Bronchial epithelial cell (primary cell): Measurements from ENCODE around the gene CIT. TPM values are rescaled to one million over a fixed set of nuclear protein-coding genes. Genes with fewer than 3 reads are reported as not detected.
A peak's percentile ranks its signal among the peaks of the same experiment; 100 is the strongest.

Experiments used
- DNase-seq: peaks from one replicate; pipeline ENCODE4 v3.0.0-alpha.2; 2010; ENCODE audit warnings: low read depth
- FAIRE-seq: peaks from 2 replicates; lab custom pipeline; 2011; peaks lifted over from hg19 to GRCh38; lab: Jason Lieb, UNC
- H3K27me3 ChIP-seq: 2 replicates; pipeline ENCODE4 v1.5.1; 2011; ENCODE audit warnings: low read length; ENCODE audit not compliant: control insufficient read depth, insufficient read depth
- H3K36me3 ChIP-seq: 2 replicates; pipeline ENCODE4 v1.5.1; 2011; ENCODE audit warnings: low read length; ENCODE audit not compliant: control insufficient read depth, insufficient read depth
- H3K4me3 ChIP-seq: 2 replicates; pipeline ENCODE4 v1.5.1; 2011; ENCODE audit warnings: mild to moderate bottlenecking, low read depth, low read length, control low read depth
- total RNA-seq: library from RNA; depleted of rRNA; stranded (reverse); fragments of >200 nt; gene quantifications from 2 replicates; pipeline ENCODE4 v1.2.1, GENCODE V29; 2014
- TF ChIP-seq, protein P1 (sequence below): IDR thresholded peaks from 2 replicates; pipeline ENCODE4 v1.5.1; 2011; ENCODE audit warnings: mild to moderate bottlenecking, moderate library complexity, low read length, control low read depth, inconsistent platforms; ENCODE audit not compliant: insufficient read depth, severe bottlenecking

CIT gene
- total RNA-seq, 1 donor from 2014 or later: 0.79 TPM

DNA sequence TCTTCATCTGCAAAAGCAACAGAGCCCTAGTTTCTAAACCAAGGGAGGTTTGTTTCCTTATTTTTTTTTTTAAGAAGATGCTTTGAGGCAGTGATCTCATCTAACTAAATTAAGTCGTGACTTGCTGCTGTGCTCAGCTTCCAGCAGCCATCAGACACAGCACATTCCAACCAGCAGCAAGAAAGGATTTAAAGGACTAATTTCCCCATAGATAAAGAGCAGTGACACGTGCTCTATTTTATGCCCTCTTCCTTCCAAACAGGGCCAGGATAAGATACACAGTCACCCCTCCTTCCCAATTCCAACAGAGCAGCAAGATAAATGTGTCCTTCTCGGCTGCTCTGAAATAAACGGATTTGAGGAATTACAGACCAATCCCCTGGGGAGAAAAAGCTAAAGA is 127.5 kb downstream of the CIT start:
- no peak for FAIRE-seq
- TF ChIP-seq, protein P1, sequence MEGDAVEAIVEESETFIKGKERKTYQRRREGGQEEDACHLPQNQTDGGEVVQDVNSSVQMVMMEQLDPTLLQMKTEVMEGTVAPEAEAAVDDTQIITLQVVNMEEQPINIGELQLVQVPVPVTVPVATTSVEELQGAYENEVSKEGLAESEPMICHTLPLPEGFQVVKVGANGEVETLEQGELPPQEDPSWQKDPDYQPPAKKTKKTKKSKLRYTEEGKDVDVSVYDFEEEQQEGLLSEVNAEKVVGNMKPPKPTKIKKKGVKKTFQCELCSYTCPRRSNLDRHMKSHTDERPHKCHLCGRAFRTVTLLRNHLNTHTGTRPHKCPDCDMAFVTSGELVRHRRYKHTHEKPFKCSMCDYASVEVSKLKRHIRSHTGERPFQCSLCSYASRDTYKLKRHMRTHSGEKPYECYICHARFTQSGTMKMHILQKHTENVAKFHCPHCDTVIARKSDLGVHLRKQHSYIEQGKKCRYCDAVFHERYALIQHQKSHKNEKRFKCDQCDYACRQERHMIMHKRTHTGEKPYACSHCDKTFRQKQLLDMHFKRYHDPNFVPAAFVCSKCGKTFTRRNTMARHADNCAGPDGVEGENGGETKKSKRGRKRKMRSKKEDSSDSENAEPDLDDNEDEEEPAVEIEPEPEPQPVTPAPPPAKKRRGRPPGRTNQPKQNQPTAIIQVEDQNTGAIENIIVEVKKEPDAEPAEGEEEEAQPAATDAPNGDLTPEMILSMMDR: no peak

DNA sequence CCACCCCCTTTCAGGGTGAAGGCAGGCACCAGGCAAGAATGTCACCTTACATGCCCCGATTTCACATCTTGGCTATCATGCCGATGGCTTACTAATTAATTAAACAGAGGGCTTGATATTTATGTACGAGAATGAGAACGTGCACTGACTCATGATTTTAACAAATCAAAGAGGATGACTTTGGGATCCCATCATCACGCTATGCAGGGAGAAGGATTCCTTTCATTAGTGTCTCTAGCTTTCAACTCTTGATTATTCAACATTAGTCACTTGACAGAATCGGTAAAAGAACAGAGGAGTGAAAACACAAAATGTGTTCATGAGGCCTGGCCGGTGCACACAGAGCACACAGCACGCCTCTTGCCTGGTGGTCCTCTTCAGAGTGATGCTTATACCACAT is 128.6 kb downstream of the CIT start:
- DNase-seq (peak; percentile 76), FAIRE-seq (no peak)
- H3K27me3 ChIP-seq: no peaks in the 10 kb centered on the region
- TF ChIP-seq, protein P1: no peak
- no peaks in the 10 kb centered on the region for H3K36me3 ChIP-seq
- H3K4me3 ChIP-seq: no peak overlapping the region

More for the DNA sequence above, 127.5 kb downstream of the CIT start:
- H3K27me3 ChIP-seq: no peaks in the 10 kb centered on the region
- no peaks in the 10 kb centered on the region for H3K36me3 ChIP-seq
- H3K4me3 ChIP-seq: no peak overlapping the region
- DNase-seq: no peak

DNA sequence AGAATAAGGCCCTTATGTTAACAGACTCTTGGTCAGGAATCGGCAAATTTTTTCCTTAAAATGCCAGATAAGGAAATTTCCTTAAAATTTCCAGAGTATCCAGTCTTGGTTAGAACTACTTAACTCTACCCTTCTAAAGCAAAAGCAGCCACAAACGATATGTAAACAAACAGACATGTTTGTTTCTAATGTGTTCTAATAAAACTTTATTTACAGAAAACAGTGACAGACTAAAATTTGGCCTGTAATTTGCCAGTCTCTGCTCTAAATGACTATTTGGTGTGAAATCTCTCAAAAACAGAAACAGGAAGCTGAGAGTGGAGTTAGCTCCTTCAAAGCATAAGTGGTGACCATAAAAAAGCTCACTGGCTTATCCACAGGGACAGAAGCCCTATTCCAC is 131.0 kb downstream of the CIT start:
- TF ChIP-seq, protein P1: no peak
- FAIRE-seq (no peak), DNase-seq (no peak)
- Histone ChIP-seq H3K27me3 (no peaks in the 10 kb centered on the region), H3K4me3 (no peak overlapping the region), H3K36me3 (no peaks in the 10 kb centered on the region)

DNA sequence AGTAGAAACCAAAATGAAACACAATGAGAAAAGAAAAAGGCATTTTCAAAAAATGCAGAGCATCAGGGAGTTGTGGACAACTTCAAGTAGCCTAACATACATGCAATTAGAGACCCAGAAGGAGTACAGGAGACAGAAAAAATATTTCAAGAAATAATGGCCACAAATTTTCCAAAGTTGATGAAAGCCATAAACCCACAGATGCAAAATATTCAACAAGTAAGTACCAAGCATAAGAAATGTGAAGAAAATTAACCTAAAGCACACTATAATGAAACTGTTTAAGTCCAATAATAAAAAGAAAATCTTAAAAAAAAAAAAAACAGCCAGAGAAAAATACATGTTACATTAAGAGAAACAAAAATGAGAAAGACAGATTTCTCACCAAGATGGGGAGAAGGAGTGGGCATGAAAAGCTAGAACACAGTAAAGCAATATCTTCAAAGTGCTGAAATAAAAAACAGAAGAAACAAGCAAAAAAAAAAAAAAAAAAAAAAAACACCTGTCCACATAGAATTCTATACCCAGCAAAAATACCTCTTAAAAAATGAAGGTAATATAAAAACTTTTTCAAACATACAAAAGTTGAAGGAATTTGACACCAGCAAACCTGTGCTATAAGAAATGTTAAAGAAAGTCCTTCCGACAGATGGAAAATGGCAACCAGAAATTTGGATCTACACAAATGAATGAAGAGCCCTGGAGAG is 132.1 kb downstream of the CIT start:
- TF ChIP-seq, protein P1: no peak
- FAIRE-seq (no peak), DNase-seq (no peak)
- Histone ChIP-seq H3K27me3 (no peaks in the 10 kb centered on the region), H3K36me3 (no peaks in the 10 kb centered on the region), H3K4me3 (no peak overlapping the region)

DNA sequence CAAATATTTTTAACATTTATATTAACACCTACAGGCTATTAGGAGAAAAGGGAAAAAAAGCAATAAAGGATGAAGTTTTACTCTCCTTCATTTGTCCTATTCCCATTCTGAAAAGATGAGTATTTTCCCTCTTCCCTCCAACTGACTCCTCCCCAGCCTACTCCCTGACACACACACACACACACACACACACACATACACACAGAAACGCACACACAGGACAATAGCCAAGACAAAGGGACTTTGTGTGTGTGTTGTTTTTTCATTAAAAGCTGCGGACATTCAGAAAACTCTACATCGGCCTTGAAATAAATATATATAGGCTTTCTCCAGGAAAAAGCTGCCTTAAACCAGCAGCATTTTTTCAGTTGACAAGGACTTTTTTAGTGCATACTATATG is 134.4 kb downstream of the CIT start:
- no peak for FAIRE-seq
- TF ChIP-seq, protein P1: no peak
- no peaks in the 10 kb centered on the region for H3K27me3 ChIP-seq
- no peak for DNase-seq
- H3K36me3 ChIP-seq: no peaks in the 10 kb centered on the region
- no peak overlapping the region for H3K4me3 ChIP-seq

DNA sequence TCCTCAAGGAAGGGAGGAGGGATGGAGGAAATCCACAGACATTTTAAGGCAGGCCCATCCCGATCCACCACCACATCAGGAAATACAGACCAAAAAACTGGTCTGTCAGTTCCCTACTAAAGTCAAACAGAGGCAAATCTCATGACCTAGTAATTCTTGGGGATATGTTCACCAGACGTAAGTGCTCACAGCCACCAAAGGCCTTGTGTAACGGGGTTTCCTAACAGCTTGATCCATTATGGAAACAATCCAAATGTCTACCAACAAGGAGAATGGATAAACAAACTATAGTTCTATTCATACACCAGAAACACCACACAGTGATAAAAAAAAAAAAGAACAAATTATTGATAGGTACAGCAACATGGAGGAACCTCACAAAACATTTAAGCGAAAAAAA is 136.3 kb downstream of the CIT start:
- TF ChIP-seq, protein P1: no peak
- no peak for FAIRE-seq
- no peaks in the 10 kb centered on the region for H3K36me3 ChIP-seq
- DNase-seq: no peak
- no peak overlapping the region for H3K4me3 ChIP-seq
- no peaks in the 10 kb centered on the region for H3K27me3 ChIP-seq
